ENCODE results near the gene MOB3B.

MOB3B gene

DNA sequence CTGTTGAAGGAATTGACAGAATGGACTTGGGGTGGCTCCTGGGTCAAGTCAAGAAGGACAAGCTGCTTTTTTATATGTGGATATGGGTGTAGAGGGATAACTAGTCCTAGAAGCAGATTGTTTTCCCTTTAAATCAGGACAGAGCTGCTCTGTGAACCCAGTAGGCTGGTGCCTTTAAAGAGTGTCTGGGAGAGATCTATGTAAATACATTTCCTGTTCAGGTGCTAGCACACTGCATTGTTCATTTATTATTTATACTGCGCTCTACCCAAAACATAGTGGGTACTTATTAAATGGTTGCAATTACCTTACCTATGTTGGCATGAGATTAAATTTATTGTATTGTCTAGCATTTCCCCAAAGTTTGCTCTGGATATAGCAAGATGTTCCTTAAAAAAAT, 146.1 kb downstream of the MOB3B start:
- in situ Hi-C loops (cut with MboI; ENCODE audit: low sequenced_read_pairs, unreplicated experiment): no loop called here
- no peak for DNase-seq (ENCODE audit: low spot score)
- TF ChIP-seq, protein P1, sequence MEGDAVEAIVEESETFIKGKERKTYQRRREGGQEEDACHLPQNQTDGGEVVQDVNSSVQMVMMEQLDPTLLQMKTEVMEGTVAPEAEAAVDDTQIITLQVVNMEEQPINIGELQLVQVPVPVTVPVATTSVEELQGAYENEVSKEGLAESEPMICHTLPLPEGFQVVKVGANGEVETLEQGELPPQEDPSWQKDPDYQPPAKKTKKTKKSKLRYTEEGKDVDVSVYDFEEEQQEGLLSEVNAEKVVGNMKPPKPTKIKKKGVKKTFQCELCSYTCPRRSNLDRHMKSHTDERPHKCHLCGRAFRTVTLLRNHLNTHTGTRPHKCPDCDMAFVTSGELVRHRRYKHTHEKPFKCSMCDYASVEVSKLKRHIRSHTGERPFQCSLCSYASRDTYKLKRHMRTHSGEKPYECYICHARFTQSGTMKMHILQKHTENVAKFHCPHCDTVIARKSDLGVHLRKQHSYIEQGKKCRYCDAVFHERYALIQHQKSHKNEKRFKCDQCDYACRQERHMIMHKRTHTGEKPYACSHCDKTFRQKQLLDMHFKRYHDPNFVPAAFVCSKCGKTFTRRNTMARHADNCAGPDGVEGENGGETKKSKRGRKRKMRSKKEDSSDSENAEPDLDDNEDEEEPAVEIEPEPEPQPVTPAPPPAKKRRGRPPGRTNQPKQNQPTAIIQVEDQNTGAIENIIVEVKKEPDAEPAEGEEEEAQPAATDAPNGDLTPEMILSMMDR (IDR thresholded peaks at IDR 0.05; ENCODE audit: borderline replicate concordance, control extremely low read depth, extremely low read depth, insufficient read depth, missing control alignments): no peak

DNA sequence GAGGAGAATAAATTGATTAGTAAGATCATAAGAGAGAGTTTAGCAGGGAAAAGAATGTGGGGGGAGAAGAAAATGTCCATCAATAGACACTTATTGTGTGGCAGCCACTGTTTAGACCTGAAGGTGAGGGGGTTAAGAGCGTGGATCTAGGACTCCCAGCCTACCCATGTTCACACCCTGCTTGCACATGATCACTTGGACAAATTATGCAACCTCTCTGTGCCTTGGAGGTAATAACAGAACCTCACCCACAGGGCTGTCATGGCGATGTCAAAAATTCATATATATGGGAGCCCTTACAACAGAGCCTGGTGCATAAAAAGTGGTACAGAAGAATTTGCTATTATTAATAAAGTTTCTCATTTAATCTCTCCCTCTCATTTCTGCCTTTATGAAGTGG, 146.6 kb downstream of the MOB3B start:
- in situ Hi-C loops (cut with MboI; ENCODE audit: low sequenced_read_pairs, unreplicated experiment): no loop called here
- DNase-seq (ENCODE audit: low spot score): no peak
- TF ChIP-seq, protein P1 (IDR thresholded peaks at IDR 0.05; ENCODE audit: borderline replicate concordance, control extremely low read depth, extremely low read depth, insufficient read depth, missing control alignments): no peak

DNA sequence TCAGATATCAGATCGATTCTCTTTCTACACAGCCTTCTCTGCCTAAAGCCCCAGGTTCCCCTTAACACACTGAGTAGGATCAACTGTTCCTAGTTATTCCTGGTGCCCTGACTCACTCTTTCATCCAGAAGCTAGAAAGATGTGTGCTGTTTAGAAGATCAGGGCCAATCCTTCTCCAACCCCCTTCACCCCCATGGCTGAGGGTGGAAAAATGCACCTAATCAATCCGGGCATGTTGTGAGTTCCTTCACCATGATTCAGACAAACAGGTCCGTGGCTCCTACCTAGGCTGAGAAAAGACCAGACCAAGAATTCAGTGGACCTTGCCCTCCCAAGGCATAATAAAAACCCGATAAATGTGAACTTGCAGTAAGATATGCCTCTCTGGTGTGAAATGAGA, 147.3 kb downstream of the MOB3B start:
- in situ Hi-C loops (cut with MboI; ENCODE audit: low sequenced_read_pairs, unreplicated experiment): no loop called here
- TF ChIP-seq, protein P1 (IDR thresholded peaks at IDR 0.05; ENCODE audit: borderline replicate concordance, control extremely low read depth, extremely low read depth, insufficient read depth, missing control alignments): no peak
- DNase-seq (ENCODE audit: low spot score): no peak

DNA sequence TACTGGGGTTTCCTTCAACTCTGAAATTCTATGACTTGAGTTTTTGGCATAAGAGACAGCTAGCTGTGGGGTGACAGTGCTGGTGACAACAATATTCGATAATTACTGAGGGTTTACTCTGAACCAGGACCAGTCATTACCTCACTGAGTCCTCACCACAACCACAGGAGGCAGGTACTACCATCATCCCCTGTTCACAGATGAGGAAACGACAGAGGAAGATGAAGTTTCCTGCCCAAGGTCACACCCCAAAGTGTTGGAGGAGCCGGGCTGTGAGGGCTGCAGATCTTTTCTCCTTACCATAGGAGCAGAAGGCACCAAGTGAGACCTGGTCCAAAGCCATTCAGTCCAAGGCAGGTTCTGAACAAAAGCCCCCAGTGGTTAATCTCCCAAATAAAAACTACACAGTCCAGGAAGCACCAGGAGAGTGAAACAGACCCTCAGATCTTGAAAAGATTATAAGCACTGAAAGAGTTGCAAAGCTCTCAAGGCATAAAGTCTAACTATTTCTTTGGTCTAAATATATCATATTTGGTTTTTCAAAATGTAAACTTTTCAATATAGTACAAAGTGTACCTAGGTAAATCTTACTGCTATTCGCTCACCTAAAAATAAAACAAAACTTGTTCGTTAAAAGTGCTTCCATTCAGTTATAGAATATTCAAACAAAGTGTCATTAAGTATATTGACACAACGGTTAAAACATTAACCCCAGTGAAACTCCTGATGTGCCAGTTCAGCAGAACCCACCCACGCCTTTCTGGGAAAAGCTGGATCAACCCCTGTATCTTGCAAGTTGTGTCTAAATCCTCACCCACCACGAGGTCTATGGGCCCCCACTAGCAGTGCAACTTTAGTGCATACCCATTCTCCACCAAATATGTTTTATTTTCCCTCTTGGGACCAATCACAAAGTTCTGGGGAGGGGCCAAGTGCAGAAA, 150.0 kb downstream of the MOB3B start:
- in situ Hi-C loops (cut with MboI; ENCODE audit: low sequenced_read_pairs, unreplicated experiment): no loop called here
- TF ChIP-seq, protein P1 (IDR thresholded peaks at IDR 0.05; ENCODE audit: borderline replicate concordance, control extremely low read depth, extremely low read depth, insufficient read depth, missing control alignments): no peak
- no peak for DNase-seq (ENCODE audit: low spot score)

DNA sequence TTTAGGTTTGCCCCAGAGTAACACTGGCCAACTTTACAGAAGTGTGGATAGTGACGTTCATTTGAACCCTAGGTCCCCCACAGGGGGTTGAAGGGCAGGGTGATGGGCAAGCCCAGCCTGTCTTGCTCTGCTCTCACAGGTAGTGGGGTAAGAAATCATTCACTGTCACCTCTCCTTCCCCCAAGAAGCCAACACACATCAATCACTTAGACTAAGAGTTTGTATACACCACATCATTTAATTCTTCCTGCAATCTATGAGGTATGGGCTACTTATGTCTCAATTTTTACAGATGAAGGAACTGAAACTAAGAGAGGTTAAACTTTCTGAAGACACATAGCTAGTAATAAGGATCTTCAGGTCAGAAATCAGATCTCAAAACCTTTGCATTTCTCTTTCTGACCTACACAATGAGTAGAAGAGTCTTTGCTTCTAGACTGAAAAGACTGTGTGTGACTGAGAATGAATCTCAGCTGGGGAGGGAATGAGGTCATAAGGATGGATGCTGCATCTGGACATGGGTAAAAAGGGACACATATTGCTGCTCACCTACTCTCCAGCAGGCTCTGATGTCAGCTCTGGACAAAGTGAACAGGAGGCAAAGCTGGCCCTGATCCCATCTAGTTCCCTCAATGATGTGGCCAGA, 151.7 kb downstream of the MOB3B start:
- DNase-seq (ENCODE audit: low spot score): peak; percentile 45
- TF ChIP-seq, protein P1 (IDR thresholded peaks at IDR 0.05; ENCODE audit: borderline replicate concordance, control extremely low read depth, extremely low read depth, insufficient read depth, missing control alignments): no peak
- in situ Hi-C loops (cut with MboI; ENCODE audit: low sequenced_read_pairs, unreplicated experiment): no loop called here

DNA sequence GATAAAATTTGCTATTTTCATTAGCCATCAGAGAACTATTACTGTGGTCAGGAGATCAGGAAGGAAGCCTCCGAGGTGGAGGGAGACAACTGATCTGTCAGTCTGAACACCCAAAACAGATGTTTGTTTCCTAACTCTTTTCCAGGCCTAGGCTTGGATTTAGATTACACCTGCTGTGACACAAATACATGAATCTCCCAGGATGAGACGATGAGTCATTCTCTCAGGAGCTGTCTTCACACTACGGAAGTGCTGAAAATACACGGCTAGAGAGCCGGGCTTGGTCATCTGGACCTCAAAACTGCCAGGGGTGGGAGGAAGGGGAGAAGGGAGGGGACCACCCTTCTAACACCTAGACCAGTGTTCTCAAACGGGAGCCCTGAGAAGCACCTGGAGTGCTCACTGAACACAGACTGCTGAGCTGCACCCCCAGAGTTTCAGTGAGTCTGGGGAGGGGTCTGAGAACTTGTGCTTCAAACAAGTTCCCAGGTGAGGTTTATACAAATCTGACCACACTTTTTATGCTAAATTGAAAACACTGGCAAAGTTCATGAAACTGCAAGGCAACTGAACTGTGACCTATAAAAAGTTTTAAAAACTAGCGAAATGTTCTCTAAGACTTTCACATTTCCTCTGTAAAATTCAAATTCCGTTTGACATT, 152.3 kb downstream of the MOB3B start:
- TF ChIP-seq, protein P1 (IDR thresholded peaks at IDR 0.05; ENCODE audit: borderline replicate concordance, control extremely low read depth, extremely low read depth, insufficient read depth, missing control alignments): no peak
- no peak for DNase-seq (ENCODE audit: low spot score)
- in situ Hi-C loops (cut with MboI; ENCODE audit: low sequenced_read_pairs, unreplicated experiment): no loop called here
